Activated T-cell treated with anti-CD3 and anti-CD28 coated beads for 4 hours (primary cell): ENCODE data around the gene EPN1.

Source experiments
- DNase-seq: peaks from one replicate; pipeline ENCODE4 v3.0.0-alpha.2; 2020

The EPN1 gene

DNA sequence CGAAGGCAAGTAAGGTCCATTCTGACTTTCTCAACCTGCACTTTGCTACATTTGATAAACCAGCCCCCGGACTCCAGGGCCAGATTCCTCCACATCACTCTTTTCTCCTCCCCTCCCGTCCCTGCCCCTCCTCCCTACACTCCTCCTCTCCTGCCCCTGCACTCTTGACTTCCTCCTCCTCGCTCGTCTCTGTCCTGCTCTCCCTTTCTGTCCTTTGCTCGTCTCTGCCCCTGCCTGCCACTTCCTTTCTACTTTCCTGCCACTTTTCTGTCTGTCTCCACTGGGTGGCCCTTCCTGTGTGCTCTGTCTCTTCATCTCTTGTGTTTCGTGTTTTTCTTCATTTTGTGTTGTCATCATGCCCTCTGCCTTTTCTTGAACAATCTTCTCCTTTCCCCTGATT lies 13.2 kb upstream of the EPN1 start:
- DNase-seq: no peak

DNA sequence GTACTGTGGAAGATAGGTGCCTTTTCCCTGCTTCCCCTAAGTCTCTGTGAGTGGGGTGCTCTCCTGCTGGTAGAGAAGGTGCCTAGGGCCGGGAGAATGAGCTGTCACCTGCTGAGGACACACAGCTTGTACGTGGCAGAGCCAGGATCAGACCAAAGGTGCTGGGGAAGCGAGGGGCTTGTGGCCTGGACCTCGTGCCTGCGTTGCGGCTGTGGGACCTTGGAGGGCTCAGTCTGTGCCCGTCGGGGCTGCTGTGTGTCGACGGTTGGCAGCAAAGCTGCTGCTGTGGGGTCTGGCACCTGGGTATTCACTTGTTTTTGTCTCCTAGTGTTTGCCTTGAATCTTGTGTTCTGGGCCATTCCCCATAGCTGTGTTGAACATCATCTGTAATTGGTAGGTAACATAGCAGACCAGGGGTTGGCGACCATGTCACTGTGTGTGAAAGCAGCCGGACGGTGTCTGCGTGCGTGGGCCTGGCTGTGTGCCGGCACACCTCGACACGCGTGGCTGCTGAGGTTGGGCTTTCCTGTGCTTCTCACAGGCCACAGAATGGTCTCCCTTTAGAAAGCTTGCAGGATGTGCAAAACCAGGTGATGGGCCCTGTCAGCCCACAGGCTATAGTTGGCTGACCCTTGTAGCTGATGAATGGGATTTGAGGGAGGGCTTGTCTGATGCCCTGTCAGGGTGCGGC lies 11.0 kb upstream of the EPN1 start:
- no peak for DNase-seq

DNA sequence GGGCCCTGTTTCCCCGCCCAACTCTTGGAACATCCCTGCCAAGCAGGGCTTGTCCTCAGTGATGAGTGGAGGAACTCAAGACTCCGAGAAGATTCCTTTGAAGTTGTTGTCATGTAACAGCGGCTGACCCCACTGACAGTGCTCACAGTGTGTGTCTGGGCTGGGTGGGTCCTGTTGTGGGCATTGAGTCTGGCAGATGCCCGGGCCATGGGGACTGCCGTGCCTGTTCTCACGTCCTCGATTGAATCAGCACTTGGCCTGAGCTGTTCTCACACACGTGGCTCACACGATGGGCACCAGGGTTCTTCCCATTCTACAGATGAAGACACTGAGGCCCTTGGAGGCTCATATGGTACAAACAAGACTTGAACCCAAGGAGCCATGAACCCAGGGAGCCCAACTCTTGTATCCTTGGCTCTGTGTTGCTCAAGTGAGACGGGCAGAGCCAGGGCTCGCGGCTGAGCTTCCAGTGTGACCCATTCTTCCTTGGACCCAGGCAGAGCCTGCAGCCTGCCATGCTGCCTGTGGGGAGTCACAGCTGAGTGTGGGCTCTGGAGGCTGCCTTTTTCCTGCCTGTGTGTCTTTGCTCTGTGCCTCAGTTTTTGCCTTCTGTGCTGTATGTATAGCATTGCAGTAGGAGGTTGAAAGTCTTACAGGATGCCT lies 8.6 kb upstream of the EPN1 start:
- DNase-seq: no peak

- DNase-seq: no peak
Measured at GRCh38 chr19:55667006-55667381, 8.0 kb upstream of the EPN1 start.

DNA sequence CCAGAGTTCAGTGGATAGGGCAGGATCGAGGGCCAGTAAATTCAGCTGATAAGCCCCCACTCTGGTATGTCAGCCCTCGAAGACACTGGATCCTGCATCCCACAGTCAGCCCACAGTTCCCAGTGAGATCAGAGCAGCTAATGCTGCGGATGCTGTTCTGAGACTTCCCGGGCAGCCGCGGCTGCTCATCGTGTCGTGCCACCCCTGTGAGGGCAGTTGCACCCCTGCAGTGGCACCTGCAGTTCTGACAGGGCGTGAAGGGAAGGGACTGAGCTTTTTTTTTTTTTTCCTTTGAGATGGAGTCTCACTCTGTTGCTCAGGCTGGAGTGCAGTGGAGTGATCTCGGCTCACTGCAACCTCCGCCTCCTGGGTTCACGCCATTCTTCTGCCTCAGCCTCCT lies 7.5 kb upstream of the EPN1 start:
- DNase-seq: no peak

- DNase-seq: no peak
Measured at GRCh38 chr19:55667958-55668357, 7.1 kb upstream of the EPN1 start.

DNA sequence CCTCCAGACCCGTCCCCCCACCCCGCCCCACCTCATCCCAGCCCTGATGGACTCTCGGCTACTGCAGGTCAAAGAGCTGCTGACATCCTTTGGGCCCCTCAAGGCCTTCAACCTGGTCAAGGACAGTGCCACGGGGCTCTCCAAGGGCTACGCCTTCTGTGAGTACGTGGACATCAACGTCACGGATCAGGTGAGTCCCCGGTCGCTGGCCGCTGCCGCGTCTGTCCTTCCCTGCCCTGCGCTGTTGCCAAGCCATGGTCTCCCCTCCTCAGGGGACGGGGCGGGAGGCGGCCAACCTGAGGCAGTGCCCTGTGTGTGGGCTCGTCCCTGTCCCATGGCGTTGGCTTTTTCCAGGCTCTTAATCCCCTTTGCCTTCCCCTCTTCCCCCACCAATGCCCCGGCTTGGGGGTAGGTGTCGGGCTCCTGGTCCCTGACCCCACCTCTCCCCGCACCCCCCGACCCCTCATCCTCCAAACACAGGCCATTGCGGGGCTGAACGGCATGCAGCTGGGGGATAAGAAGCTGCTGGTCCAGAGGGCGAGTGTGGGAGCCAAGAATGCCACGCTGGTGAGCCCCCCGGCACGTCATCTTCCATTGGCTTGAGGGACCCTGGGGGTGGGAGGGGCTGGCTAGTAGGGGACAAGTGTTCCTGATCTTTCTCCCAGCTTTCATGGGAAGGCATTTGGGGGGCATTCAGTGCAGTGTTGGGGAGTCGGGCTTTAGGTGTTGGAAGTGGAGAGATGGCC lies 6.2 kb upstream of the EPN1 start:
- no peak for DNase-seq

DNA sequence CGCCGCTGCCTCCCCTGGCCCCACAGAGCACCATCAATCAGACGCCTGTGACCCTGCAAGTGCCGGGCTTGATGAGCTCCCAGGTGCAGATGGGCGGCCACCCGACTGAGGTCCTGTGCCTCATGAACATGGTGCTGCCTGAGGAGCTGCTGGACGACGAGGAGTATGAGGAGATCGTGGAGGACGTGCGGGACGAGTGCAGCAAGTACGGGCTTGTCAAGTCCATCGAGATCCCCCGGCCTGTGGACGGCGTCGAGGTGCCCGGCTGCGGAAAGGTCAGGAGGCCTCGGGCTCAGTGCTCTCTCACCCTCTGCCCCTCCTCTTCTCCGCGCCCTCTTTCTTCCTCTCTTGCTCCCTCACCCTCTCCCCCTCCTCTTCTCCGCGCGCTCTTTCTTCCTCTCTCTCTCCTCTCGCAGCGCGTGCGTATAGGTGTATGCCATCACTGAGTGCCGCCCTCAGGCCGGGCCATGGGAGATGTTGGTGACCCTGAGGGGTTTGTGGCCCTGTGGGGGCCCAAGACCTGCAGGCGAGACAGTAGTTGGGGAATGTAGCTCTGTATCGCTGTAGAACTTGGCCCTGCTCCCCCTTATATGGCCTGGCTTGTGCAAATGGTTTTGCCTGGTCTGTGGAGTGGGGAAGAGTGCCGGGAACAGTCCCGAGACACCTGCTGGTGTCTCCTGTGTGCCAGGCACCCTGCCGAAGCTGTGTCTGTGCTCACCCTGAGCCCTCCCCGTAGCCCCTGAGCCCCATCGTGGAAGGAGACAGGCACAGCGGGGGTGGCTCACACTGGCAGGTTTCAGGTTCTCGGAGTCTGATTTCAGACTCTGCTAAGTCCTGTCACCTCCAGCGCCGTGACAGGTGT lies 5.4 kb upstream of the EPN1 start:
- DNase-seq: no peak

DNA sequence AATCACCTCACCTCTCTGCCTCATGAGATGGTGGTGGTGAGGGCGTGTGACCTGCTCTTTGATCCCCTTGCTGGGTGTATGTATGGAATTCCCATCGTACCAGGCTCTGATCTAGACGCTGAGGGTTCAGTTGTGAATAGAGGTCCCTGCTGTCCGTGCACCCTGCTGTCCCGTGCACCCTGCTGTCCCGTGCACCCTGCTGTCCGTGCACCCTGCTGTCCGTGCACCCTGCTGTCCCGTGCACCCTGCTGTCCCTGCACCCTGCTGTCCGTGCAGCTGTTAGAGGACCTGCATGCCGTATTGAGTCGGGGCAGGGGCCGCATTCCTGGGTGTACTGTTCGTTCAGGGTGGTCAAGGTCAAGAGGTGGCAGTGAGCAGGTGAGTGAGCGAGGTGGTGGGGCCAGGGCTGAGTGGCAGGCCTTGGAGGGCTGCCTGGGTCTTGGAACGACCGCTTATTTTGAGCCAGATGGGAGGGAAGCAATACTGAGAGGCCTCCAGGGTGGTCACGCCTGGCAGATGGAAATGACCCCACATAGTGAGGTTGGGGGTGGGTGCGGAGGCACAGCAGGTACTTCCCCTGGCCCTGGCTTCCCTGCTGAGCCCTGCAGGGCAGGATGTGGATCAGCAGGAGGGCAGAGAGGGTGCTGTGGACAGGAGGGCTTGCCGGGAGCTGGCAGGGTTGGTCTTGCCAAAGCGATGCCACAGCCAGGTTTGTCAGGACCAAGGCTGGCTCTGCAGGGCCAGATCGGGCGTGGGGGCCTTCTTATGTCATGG lies 4.6 kb upstream of the EPN1 start:
- no peak for DNase-seq

GRCh38 chr19:55671054-55671378 lies 4.0 kb upstream of the EPN1 start:
- no peak for DNase-seq

DNA sequence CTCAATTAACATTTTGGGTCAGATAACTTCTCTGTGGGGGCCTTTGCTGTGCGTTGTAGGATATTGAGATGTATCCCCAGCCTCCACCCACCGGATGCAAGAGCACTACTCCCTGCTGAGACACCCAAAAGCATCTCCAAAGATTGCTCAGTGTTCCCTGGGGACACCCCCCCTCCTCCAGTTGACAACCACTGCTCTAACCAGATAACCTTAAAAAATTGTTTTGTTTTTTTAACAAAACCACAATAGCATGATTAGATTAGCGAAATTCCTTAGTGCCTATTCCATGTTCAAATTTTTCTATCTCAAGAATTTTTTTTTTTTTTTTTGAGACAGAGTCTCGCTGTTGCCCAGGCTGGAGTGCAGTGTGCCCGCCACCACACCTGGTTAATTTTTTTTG lies 2.6 kb upstream of the EPN1 start:
- DNase-seq: no peak

GRCh38 chr19:55673465-55673864 lies 1.6 kb upstream of the EPN1 start:
- no peak for DNase-seq

- DNase-seq: no peak
Measured at GRCh38 chr19:55673889-55674288, 1.1 kb upstream of the EPN1 start.

DNA sequence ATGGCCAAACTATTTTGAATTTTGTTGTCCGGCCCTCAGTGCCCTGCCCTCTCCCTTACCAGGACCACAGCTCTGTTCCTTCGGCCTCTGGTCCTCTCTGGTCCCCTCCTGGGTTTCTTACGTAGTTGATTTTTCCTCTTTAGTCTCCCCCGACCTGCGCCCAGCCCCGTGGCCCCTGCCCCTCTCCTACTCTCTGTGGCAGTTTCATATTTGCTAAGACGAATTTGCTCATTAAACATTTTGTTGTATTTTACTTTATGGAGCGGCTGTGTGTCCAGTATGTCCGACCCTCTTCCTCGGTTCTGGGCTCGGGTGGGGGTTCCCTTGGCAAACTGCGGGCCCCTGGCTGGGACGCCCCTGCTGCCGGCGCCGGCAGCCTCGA lies 576 bp upstream of the EPN1 start:
- no peak for DNase-seq

DNA sequence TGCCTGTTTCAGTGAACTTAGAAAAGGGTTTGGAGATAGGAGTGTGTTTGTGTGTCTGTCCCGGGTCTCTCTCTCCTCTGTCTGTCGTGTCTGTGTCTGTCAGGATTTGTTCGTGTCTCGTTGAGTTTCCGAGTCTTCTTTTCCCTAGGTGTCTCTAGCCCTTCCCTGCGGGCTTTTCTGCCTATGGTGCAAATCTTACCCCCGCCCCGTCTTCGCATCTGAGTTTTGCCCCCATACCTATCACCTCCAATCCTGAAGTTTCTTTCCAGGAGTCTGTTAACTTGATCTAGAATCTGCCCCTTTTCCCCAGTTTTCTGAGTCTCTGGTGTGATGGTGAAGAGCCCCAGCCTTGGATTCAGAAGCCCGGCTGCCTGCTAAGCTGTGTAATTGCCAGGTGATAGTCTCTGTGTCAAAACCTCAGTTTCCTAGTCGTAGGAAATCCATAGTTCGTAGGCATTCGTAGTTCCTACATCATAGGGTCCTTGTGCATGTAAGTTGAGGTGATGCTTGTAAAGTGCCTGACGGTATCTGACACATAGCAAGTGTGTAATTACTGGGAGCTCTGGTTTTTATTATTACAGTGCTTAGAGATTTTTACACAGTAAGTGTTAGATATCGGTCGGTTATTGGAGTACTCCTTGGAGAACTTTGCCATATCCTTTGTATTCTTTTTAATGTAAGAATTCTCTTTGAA lies 782 bp downstream of the EPN1 start:
- no peak for DNase-seq

GRCh38 chr19:55676383-55676782 lies 1.4 kb downstream of the EPN1 start:
- DNase-seq: no peak

DNA sequence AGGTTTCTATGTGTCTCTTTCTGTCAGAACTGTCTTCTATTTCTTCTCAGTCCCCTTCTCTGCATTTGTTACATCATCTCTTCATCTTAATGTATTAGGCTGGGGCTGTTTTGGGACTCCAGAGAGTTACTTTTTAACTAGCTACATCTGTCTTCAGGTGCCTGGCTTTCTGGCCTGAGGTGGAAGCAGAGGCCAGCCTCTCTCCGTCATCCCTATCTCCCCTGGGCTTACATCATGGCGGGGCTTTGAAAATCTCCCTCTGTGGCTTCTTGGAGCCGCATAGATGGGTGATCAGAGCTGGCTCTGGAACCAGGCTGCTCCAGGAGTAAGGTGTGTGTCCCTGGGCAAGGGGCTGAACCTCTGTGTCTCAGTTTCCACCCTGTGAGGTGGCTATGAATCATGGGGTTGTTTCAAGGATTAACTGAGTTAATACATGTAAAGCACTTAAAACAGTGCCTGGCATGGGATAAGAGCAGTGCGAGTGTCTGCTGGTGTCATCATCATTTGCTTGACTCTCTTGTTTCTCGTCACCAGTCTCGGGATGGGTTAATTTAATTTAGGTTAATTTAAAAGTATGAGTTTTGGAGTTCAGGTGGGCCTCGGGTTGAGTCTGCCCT lies 2.0 kb downstream of the EPN1 start:
- no peak for DNase-seq

- no peak for DNase-seq
Measured at GRCh38 chr19:55677572-55678028, 2.6 kb downstream of the EPN1 start.

DNA sequence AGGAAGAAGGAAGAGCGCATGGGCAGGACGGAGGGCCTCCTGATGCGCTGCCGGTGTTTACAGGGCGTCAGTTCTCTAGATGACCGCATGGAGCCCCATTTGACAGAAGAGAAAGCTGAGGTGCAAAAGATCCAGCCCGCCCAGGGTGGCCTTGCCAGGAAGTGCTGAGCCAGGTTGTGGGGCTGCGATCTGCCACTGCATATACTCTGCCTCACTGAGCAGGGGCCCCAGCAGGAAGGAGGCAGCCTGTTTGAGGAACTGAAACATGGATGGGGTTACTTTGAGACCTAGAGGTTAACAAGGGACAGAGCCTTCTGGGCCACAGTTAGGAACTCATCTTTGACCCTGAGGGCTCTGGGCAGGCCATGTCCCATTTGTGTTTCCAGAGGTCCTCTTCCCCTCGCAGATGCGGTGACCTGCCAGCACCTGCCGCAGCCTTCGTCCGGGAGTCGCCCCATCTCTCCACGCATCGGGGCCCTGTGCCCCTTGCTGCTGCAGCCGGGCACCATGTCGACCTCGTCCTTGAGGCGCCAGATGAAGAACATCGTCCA lies 3.2 kb downstream of the EPN1 start:
- DNase-seq: no peak

GRCh38 chr19:55679343-55680257 lies 4.6 kb downstream of the EPN1 start:
- no peak for DNase-seq
